ENCODE data around the gene NUB1. TPM values are rescaled to one million over a fixed set of nuclear protein-coding genes. Genes with fewer than 3 reads are reported as not detected.

The NUB1 gene
- total RNA-seq, 6 donors from 2014 or later, result 37.0 to 80.0 (median 50.0) TPM

DNA sequence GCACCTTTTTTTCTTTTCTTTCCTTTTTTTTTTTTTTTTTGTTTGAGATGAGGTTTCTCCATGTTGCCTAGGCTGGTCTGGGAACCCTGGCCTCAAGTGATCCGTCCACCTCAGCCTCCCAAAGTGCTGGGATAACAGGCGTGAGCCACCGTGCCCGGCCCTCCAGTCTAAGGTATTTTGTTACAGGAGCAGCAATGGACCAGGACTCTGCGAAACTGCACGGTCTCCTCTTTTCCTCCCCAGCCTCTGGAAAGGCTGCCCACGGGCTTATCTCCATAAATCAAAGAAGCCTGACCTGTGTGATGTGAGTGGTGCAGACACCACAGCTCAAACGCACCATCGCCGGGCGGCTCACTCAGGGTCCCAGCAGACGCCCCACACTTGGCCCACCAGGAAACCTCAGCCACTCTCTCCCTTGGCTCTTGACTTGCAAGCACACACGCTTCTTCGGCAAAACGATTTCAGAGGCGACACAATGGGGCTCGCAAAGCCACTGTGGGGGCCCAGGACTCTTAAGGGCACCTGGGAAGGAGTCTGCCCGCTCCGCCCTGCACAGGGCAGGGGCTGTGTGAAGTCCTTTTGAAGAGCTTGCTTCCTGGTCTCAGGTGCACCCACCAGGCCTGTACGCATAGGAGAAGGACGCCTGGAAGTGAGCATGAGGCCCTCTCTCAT, 47.6 kb downstream of the NUB1 start:
- 88% methylated on average over 19 to 21 of the region's 21 CpGs for WGBS, 2 donors
- Histone ChIP-seq H3K9me3 (no peaks in the 10 kb centered on the region), H3K4me3 (no peak overlapping the region), H3K27ac (no peak overlapping the region), H3K4me1 (no peaks in the 10 kb centered on the region), H3K36me3 (no peaks in the 10 kb centered on the region), H3K27me3 (no peaks in the 10 kb centered on the region)
- DNase-seq, result no peak
- ATAC-seq (ENCODE audit: low FRiP score in 2 of 2), result no peak
- TF ChIP-seq POLR2A (IDR thresholded peaks at IDR 0.05) (no peak), EP300 (IDR thresholded peaks at IDR 0.05) (no peak), POLR2AphosphoS5 (IDR thresholded peaks at IDR 0.05) (no peak)
- TF ChIP-seq, protein P1, sequence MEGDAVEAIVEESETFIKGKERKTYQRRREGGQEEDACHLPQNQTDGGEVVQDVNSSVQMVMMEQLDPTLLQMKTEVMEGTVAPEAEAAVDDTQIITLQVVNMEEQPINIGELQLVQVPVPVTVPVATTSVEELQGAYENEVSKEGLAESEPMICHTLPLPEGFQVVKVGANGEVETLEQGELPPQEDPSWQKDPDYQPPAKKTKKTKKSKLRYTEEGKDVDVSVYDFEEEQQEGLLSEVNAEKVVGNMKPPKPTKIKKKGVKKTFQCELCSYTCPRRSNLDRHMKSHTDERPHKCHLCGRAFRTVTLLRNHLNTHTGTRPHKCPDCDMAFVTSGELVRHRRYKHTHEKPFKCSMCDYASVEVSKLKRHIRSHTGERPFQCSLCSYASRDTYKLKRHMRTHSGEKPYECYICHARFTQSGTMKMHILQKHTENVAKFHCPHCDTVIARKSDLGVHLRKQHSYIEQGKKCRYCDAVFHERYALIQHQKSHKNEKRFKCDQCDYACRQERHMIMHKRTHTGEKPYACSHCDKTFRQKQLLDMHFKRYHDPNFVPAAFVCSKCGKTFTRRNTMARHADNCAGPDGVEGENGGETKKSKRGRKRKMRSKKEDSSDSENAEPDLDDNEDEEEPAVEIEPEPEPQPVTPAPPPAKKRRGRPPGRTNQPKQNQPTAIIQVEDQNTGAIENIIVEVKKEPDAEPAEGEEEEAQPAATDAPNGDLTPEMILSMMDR (IDR thresholded peaks at IDR 0.05), result no peak

DNA sequence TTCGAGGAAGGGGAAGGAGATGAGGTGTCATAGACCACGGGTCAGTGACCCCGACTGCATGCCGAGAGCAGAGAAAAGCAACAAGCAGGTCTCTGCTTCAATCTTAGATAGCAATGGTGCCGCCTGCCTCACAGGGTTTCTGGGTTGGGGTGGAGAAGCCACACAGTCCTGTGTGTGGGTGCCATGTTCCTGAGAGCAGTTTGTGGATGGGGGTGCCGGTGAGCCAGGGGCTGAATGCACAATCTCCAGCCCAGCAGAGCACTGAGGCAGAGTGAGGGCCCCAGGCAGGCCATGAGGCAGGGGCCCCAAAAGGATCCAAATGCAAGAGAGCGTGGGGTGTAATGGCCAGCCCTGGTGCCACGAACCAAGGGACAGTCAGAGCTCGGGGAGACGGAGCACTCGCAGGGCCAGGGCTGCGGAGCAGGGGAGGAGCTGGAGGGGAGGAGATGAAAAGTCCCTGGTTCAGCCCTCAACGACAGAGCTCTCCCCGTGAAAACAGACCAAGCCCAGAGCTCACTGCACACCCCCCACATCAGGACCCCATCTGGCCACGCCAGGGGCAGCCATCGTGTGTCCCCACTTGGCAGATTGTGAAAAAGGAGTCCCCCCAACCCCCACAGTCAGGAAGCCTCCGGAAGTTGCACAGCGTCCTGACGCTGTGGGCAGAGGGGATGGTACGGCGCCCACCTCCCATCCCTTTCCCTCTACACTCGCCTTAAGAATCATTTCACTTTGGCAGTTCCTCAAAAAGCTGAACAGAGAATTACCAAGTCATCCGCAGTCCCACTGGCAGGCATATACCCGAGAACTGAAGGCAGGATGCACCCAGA, 48.4 kb downstream of the NUB1 start:
- 68 to 84% methylated on average over 21 to 24 of the region's 24 CpGs for WGBS, 2 donors

DNA sequence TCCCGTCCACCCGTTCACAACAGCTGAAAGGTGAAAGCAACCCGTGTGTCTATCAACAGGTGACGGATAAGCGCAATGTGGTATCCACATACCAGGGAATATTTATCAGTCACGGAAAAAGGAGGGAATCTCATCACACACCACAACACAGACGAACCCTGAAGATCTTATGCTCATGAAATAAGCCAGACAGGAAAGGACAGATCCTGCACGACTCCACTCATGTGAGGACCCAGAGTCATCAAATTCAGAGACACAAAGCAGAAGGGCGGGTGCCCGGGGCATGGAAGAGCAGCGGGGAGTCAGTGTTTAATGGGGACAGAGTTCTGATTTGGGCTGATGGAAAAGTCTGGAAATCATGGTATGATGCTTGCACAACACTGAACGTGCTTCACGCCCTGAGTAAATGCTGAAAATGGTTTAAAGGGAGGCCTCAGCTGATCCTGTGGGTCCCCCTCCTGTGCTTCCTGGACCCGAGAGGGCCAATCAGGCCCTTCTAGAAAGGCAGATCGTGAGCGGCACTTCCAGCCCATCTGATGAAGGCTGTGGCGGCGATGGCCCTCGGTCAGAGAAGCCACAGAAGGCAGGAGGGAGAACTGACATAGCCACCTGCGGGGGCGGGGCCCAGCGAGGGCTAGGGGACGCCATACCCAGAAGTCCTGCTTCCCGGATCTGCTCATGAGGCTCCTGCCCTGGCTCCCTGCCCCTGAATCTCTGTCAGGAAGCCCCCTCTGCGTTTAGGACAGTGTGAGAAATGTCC, 49.2 kb downstream of the NUB1 start:
- Histone ChIP-seq H3K36me3 (no peaks in the 10 kb centered on the region), H3K27ac (no peak overlapping the region), H3K27me3 (no peaks in the 10 kb centered on the region), H3K9me3 (no peaks in the 10 kb centered on the region), H3K4me3 (no peak overlapping the region), H3K4me1 (no peaks in the 10 kb centered on the region)
- TF ChIP-seq POLR2AphosphoS5 (IDR thresholded peaks at IDR 0.05) (no peak), POLR2A (IDR thresholded peaks at IDR 0.05) (no peak), EP300 (IDR thresholded peaks at IDR 0.05) (no peak)
- TF ChIP-seq, protein P1 (IDR thresholded peaks at IDR 0.05), result no peak
- WGBS, 2 donors, result 63 to 77% methylated on average over 21 to 24 of the region's 25 CpGs
- DNase-seq, result no peak
- ATAC-seq (ENCODE audit: low FRiP score in 2 of 2), result no peak

More for the DNA sequence above, 48.4 kb downstream of the NUB1 start:
- H3K27me3 ChIP-seq, result no peaks in the 10 kb centered on the region
- H3K4me3 ChIP-seq, result no peak overlapping the region
- ATAC-seq (ENCODE audit: low FRiP score in 2 of 2), result no peak
- no peaks in the 10 kb centered on the region for H3K4me1 ChIP-seq
- no peak overlapping the region for H3K27ac ChIP-seq
- DNase-seq, result no peak
- no peaks in the 10 kb centered on the region for H3K9me3 ChIP-seq
- no peaks in the 10 kb centered on the region for H3K36me3 ChIP-seq
- no peak for TF ChIP-seq EP300 (IDR thresholded peaks at IDR 0.05)
- TF ChIP-seq POLR2AphosphoS5 (IDR thresholded peaks at IDR 0.05), result no peak
- TF ChIP-seq, protein P1 (IDR thresholded peaks at IDR 0.05), result no peak
- no peak for TF ChIP-seq POLR2A (IDR thresholded peaks at IDR 0.05)

DNA sequence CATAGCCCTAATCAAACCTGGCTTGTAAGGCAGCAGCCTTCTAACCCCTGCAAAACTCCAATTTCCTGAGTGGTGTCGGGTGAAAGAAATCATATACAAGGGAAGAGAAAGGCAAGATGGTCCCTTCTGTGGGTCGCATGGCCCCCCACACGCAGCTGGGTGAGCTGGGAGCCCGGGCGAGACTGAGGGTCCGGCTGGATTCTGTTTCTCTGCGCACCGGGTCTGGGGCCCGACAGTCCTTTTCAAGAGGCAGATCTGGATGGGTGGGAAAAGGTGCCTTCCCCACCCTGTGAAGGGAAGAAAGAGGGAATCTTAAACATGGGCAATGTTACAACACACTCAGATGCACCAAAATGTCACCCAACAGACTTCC, 49.7 kb downstream of the NUB1 start:
- no peaks in the 10 kb centered on the region for H3K36me3 ChIP-seq
- H3K4me1 ChIP-seq, result peaks cover 0 to 5% (median 0%) of the 10 kb centered on the region in 4 donors
- H3K4me3 ChIP-seq, result no peak overlapping the region
- TF ChIP-seq, protein P1 (IDR thresholded peaks at IDR 0.05), result no peak
- no peak for TF ChIP-seq POLR2A (IDR thresholded peaks at IDR 0.05)
- WGBS, 2 donors, result 94 to 96% methylated on average over 9 of the region's 9 CpGs
- ATAC-seq (ENCODE audit: low FRiP score in 2 of 2), result no peak
- no peak overlapping the region for H3K27ac ChIP-seq
- no peak for DNase-seq
- H3K27me3 ChIP-seq, result no peaks in the 10 kb centered on the region
- no peaks in the 10 kb centered on the region for H3K9me3 ChIP-seq
